ENCODE results near the gene LMOD2. TPM values are rescaled to one million over a fixed set of nuclear protein-coding genes. Genes with fewer than 3 reads are reported as not detected.

The LMOD2 gene
- total RNA-seq, 1 donor from 2014 or later: 0.10 TPM

DNA sequence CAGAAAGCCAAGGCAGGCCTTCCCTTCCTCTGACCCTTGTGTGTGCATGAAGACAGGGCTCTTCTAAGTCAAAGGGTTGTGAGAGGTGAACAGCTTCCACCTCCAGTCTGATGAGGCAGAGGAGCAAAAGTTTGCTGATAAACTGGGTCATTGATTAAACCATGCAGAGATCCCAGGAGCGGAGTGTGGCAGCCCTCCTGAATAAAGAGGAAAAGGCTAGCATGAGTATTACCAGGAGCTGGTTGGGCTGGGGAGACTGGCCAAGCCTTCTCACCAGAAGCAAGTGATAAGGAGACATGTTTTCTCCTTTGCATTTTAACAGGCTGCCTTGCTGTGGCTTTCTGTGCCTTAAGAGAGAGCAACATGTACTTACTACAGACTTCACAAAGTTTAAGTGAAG lies 10.2 kb downstream of the LMOD2 start:
- ATAC-seq (peak; percentile 76), DNase-seq (ENCODE audit: low spot score) (peak; percentile 57)

DNA sequence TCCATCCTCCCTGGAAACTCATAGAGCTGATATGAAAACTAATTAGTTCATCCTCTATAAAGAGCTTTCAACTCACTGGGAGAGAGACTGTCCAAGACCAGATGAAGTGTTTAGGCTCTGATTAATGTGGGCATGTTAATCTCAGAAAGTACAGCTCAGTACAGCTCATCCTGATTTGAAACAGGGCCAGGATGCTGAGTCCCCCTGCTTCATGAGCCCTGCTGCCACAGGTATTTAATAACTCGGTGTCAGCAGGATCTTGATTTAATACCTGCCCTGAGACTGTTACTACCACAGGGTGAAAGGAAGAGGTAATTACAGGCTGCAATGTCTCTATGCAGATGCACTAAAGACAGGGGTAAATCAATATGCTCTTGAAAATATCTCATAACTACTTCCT lies 10.8 kb downstream of the LMOD2 start:
- no peak for ATAC-seq
- no peak for DNase-seq (ENCODE audit: low spot score)

DNA sequence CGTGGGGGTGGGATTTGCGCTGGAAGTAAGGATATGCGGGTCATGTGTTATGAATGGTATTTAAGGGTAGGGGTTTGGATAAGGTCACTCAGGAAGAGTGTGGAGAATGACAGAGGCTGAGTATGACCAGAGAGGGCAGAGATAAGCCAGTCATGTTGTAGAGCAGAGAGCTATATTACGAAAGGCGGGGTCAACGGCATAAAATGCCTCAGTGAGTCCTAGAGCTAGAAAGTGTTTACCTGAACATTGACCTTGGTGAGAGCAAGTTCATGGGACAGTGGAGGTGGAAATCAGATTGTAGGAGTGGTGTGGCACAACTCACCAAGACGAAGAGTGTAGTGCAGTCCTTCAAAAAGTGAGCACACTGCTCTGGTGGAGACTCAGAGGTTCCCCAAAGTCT lies 13.8 kb downstream of the LMOD2 start:
- peak; percentile 77 for DNase-seq (ENCODE audit: low spot score)
- peak; percentile 88 for ATAC-seq

DNA sequence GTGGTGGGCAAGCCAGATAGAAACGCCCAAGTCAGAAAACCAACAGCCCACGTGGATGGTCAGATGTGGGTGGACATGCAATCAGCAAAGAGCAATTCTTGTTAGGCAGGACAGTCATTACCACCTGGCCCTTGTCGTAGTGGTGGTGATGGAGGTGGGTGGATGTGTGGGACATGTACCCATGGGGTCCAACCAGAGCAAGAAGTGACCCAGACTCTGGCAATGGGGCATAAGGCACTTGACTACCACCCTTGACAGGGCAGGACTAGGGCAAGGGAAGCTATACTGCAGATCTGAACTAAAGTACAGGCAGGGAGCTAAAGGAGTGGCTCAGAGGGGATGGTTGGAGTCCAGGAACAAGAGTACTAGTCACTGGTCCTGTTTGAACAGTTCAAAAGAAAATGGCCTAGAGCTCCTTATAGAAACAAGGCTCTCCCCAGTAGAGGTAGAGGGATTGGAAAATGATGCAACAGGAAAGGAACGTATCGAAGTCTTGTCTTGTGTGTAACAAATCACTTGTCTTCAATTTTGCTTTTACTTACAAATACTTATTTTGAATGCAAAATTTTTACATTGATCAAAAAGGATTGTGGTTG lies 17.6 kb downstream of the LMOD2 start:
- no peak for ATAC-seq
- no peak for DNase-seq (ENCODE audit: low spot score)

DNA sequence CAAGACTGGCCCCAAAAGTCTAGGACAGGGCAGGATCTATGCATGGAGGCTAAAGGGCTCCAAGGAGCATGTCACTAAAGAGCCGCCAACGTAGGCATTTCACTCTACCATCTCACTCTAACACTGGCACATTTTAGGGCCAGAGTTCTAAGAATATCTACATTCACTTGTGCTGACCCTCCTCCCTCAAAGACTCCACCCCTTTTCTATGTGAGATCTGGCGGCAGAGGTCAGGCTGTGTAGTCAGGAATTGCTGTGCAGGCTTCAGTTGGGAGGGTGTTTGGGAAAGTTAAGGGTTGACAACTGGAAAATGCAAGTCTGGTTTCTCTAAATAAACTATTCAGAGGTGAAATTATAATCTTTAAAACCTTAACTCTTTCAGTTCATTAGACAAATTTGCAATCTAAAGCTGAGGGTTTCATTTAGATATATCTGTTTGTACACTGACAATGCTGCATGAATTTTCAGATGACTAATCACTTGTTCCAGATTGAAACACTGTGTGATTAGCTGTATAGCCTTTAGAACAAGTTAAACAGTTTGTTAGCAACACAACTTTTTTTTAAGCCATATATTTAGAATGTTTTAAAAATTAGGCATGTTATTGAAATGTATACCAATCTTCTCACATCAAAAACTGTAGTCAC lies 18.2 kb downstream of the LMOD2 start:
- ATAC-seq (no peak), DNase-seq (ENCODE audit: low spot score) (no peak)

DNA sequence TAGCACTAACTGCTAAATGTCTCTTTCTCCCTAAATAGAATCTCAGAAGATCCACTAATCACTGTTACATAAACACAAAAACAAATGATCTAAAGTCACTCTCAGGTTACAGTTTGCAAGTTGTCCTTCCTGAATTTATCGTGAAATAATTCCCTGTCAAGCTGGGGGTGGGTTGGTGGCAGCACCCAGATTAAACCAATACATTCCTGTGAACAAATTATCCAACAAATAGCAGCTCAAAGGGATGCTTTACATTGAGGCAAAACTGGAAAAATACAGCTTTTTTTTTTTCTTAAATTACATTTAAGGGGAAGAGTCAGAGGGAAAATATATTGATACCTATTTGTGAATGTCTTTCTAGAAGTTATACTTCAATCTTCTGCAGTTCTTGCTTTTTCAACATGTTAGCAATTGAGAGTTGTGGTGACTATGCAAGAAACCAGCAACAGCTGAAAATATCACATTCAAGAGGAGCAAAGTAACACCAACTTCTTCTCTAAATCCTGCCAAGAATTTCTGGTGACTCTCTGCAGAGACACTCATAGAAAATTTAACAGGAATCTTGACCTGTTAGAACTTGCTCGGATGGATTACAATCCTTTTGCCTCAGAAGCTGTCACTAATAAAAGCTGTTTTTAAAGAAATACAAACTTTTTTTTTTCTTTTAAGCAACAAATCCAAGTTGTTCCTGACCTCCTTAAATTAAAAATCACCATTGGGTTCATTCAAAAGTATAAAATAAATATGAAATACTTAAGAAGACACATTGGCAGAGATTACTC lies 18.9 kb downstream of the LMOD2 start:
- DNase-seq (ENCODE audit: low spot score): no peak
- no peak for ATAC-seq

DNA sequence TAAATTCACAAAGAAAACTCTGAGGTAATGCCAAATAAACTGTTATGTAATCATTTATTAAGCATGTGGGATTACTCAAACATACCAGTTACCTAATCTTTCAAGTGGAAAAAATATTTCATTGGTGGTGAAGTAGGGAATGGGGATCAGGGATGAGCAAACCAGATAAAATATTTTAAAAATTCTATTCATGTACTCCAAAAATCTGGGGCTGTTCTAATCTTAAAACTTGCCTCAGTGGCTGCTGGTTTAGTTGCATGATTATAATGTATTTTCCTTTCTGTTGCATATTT lies 19.5 kb downstream of the LMOD2 start:
- ATAC-seq (peak; percentile 55), DNase-seq (ENCODE audit: low spot score) (no peak)

DNA sequence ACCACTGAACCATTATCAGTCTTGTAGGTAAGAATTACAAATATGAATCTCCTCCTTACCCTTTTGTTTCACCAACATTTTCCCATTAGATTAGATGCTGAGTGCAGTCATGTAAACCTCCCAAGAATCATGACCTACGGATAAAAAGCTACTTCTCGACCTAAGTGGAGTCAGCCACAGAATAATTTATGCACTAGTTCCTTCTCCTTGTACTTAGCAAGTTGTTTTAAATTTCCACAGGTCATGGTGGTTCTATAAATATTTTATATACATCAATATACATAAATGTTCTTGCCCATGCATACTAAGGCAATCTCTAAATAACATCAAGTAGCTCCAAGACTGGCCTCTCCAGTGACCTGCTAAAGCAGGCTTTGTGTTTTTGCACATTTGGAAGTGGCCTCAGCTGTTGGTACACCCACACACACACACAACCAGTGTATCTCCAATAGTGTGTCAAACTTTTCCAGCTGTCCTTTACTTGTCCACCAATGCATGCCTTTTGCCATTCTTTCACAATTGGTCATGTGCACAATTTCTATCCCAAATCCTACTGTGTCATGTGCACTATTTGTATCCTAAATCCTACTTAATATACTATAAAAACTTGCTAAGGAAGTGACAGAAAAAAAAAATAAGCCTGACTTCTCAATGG lies 21.5 kb downstream of the LMOD2 start:
- no peak for DNase-seq (ENCODE audit: low spot score)
- no peak for ATAC-seq

DNA sequence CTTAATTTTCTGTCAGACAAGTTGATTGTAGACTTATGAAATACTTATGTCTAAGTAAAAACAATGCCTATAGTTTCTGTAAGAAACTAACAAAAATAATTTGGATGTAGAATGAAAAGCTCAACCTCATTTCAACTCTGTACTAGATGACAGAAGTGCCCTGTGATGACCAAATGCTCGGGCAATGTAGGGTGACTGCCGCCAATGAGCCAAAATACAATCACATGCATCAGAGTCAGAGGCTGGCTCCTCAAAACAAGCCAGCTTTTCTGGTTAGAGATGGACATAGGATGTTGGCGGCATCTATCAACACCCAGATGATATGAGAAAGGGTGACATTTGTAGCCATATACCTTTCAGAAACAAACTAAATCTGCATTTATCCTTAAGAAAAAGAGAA lies 23.9 kb downstream of the LMOD2 start:
- DNase-seq (ENCODE audit: low spot score) (no peak), ATAC-seq (peak; percentile 25)

DNA sequence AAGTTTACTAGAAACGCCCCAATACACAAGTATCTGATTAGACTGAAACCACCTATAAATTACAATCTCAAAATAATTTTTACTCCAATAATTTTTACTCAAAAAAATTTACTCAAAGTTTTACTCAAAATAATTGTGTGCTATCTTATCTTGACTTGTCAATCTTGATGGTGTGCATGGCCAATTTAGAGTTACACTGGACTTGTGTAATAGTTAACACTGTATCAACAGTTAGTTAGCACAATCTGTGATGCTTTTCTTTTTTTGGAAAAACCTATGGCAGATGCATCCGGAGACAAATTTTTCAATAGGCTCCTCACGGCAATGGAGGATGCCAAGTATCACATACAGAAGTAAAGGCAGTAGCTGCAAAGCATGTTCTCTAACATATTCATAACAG lies 24.9 kb downstream of the LMOD2 start:
- ATAC-seq (peak; percentile 27), DNase-seq (ENCODE audit: low spot score) (no peak)

DNA sequence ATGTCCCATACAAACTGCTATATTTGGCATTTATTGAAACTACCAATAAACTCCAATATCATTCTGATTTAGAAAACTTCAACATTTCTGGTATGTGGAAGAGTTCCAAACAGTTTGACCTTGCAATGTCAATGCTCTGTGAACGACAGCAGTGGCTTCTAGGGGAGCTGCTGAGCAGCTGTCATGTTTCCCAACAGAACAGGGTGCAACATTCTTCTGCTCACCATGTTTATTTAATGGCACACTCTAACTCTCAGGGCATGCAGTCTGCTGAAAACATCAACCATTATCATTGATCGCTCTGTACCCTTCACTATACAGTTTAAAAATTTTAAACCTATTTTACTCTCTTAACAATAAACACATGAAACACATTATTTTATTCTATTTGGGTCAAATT lies 25.9 kb downstream of the LMOD2 start:
- peak; percentile 66 for DNase-seq (ENCODE audit: low spot score)

DNA sequence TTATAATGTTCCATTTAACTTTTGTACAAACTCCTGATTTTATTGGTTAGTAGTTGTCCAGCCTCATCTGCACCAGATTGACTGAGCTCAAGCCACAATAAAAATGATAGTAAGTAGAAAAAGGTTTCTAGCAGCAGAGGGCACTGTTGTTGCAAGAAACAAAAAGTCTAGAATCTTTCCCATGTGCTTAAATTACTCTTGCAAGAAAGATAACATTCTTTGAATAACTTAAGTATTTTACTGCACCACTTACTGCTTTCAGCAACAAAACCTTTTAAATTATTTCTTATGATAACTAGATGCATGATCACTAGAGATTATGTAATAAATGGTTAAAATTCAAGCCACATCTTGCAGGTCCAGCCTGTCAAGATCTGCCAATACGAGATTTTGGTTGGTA lies 27.0 kb downstream of the LMOD2 start:
- peak; percentile 67 for ATAC-seq
- DNase-seq (ENCODE audit: low spot score): no peak

More for the DNA sequence above, 25.9 kb downstream of the LMOD2 start:
- peak; percentile 91 for ATAC-seq

DNA sequence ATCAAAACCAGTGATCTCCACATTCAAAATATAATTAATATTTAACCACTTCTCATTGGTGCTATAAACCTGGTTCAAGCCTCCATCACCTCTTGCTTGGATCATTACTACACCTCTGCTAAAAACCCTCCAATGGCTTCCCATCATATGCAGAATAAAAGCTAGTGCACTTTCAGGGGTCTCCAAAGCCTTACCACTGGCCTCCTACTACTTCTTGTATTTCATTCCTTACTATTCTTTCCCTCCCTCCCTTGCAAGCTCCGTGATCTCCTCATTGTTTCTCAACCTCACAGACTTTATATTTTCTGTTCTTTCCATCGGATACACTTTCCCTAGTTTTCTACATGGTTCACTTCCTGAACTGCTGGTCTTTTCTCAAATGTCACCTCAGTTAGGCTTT lies 31.5 kb downstream of the LMOD2 start:
- DNase-seq (ENCODE audit: low spot score) (no peak), ATAC-seq (no peak)

DNA sequence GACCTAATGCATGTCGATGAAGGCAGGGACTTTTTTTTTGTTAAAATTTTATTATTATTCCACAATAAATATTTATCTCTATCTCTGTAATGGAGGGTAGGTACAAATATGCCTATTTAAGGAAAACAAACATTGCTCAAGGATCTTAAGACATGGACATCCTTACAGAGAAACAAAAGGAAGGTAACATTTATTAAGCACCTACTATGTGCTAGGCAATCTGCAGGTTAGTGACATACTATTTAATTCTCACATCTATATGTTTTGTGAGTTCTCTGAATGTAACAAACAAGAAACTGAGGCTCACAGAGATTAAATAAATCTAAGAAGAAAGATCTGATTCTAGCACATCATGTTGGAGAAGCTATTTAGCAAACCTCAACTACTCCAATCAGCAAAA lies 32.1 kb downstream of the LMOD2 start:
- ATAC-seq (no peak), DNase-seq (ENCODE audit: low spot score) (no peak)

DNA sequence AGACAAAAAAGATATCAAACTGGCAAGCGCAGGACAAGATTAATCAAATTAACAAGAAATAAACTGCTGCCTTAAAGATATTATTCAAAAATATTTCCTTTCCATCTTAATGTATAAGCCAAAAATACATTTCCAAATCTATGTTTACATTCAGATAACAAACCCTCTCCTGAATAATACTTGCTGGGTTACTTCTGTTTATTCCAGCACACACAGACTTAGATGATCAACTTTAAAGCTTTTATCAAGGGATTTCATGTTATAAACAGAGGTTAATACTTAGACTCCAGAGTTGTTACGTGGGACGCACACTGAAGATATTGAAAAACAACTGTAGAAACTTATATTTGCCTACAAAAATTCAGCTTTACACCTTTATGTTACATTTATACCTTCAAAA lies 33.6 kb downstream of the LMOD2 start:
- DNase-seq (ENCODE audit: low spot score): no peak
- ATAC-seq: no peak

DNA sequence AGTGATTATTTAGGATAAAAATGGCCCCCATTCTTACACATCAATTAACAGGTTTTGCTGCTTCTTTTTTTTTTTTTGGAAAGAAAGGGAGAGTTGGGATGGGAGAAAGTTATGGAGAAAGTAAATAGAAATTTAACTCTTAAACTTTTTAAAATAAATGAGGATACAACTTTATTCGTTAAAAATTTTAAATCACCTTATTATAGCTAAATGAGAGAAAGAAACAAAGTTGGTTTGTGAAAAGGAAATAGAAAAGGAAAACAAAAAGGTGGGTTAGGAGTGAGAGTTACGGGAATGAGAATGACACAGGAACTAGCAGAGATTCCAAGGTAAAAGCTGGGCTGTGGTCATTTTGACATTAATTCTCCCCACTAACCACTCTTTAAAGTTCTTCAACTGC lies 34.9 kb downstream of the LMOD2 start:
- ATAC-seq (no peak), DNase-seq (ENCODE audit: low spot score) (no peak)

DNA sequence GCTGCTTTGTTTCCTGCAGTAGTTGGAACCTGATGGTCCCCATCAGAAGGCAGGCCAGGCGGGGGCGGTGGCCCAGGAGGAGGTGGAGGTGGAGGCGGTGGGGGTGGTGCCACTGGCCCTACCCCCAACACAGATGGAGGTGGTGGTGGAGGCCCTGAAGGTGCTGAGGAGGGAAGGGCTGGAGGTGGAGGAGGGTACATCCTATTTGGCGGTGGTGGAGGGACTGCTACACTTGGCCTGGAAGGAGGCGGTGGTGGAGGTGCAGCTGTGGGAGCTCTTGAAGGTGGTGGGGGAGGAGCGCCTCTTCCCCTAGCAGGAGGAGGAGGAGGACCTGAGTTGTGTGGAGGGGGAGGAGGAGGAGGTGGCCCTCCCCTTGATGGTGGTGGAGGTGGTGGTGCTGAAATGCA lies 36.8 kb downstream of the LMOD2 start:
- DNase-seq (ENCODE audit: low spot score) (no peak), ATAC-seq (peak; percentile 14)

DNA sequence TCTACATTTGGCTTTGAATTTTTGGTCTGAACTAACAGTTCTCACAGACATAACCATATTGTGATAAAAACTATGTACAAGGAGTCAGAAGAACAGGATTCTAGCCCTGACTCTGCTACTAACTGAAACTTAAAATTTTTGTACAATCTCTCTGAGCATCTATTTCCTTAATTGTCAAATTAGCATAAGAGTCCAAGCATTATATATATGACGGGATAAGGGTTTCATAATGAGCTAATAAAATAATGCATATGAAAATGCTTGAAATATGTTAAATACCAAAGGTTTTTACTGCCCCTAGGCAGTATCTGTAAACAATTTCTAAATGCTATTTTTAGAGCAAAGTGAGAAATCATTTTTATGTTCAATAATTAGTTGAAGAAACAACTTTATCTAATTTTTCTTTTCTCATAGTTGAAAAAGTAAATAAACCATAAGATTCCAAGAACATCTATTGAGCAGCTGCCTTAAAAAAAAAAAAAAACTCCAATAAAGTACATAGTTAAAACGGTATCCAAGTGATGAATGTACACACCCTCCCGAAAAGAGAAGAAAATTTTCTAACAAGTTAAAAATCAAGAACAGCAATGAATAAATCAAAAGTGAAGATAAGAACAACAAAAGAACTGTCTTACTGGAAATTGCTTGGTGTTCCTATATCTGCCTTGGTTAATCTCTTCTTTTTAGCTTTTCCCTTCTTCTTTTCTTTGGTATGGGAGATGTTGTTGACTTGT lies 40.4 kb downstream of the LMOD2 start:
- ATAC-seq (no peak), DNase-seq (ENCODE audit: low spot score) (no peak)

DNA sequence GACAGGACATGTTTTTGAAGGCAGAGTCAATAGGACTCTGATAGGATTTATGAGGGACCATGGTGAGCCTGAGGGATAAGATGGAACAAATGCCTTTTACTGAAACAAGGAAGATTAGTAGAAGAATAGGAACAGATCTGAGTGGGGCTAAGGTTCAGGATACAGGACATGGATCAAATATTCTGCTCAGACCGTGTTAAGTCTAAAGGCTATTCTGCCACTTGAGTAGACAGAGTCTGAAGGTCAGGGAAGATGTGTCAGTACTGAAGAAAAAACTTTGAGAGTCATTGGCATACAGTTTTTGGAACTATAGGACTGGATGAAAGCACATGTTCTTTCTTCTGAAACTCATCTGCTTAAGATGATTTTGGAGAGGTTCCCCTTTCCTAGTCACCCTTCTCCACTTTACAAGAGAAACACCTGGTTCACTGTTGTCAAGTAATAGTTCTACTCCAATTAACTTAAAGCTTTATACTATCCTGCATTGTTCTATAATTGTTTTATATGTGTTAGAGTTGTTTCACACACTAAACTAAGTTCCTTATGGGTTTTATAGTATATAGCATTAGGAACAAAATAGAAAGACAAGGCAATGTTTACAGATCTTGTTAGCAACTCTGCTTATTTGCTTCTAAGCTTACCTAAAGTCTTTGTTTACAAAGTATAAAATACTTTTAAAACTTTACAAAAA lies 49.7 kb downstream of the LMOD2 start:
- DNase-seq (ENCODE audit: low spot score): no peak
- peak; percentile 20 for ATAC-seq

DNA sequence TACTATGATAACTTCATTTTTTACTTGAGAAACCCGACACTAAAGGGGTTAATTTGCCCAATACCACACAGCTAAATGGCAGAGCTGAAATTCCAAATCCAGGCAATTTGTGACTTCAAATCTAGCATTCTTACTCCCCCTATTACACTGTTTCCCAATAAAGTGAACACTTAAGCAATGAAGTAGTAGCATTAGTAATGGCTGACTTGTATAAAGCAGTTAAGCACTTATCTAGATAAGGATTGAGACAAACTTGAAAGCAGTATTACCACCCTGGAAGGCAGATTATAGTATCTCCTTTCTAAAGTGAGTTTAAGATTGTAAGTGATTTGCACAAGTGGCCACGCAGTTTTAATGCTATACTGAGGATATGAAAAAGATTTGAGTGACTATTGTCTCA lies 53.9 kb downstream of the LMOD2 start:
- DNase-seq (ENCODE audit: low spot score): no peak
- ATAC-seq: no peak

DNA sequence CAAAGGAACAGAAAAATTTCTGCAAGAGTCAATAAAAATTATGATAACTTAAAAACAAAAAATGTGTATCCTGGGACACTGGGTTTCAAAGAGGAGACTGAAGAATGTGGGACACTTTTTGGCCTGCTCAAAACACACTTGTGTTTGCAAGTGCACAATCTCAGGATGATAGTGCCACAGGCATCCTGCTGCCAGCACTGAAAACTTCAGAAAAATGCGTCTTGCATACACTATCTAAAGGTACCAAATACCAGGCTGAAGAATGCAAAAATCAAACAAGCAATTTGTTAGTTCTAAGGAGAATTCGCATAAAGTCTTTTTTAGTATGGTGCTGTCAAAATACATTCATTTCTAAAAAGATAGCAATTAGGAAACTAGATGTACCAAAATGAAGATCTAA lies 55.0 kb downstream of the LMOD2 start:
- DNase-seq (ENCODE audit: low spot score) (no peak), ATAC-seq (no peak)
